ENCODE data around the gene IKZF1.

Gene IKZF1

DNA sequence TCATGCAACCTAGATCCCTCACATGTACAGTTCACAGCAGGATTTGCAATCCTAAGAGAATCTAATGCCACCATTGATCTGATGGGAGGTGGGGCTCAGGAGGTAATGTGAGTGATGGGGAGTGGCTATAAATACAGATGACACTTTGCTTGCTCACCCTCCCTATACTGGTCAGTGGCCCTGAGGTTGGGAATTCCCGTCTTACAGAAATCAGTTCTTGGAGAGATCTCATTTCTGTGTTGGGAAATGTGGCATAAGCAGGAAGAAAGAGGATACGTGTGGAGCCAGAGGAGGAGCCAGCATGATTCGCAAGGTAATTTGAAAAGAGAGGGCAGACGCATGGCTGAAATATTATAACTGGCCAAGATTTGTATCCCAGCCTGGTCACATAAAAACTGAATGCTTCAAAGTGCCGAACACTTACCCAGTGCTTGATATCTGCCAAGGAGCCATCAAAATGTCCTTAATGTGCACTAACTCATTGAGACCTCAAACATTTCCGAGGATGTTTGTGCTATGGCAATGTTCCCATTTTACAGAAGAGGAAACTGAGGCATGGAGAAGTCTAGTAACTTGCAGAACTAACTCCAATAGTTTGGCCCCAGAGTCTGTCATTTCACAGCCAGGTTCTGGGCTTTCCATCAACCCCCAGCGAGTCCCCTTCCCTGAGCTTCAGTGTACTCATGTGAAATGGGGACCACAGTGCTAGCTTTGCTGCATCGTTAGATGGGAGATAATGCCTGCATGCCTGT, 5.5 kb upstream of the IKZF1 start:
- H3K9me3 ChIP-seq (ENCODE audit: control insufficient read depth, low read length): no peaks in the 10 kb centered on the region
- no peaks in the 10 kb centered on the region for H3K36me3 ChIP-seq (ENCODE audit: control insufficient read depth, insufficient read depth, low read length)
- DNase-seq: no peak
- H3K4me3 ChIP-seq (ENCODE audit: insufficient read depth, low read depth, low read length, poor library complexity, severe bottlenecking): no peak overlapping the region
- peaks cover 19% of the 10 kb centered on the region for H3K4me1 ChIP-seq (ENCODE audit: control insufficient read depth, insufficient read depth, low read length, poor library complexity, severe bottlenecking)
- H3K27ac ChIP-seq (ENCODE audit: insufficient read depth, low read length, poor library complexity, severe bottlenecking): no peak overlapping the region
- no peaks in the 10 kb centered on the region for H3K27me3 ChIP-seq (replicated peaks; ENCODE audit: control insufficient read depth, insufficient read depth, low read length, poor library complexity, severe bottlenecking)

DNA sequence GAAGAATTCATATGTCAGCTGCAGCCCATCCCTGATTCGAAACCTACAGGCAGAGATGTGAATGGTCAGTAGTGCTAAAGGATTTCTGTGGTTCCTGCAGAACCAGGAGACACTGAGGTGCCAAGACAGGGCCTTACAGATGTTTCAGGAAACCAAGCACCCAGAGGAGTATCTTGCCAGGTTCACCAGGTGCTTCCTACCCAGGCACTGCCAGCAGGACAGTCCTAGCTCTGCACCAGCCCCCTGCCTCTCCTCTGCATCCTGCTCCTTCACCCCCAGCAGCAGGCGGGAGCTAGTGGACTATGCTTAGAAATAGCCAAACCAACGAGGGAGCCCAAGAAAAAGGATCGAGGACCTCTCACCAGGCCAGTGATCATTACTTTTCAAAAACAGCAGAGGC, 4.2 kb upstream of the IKZF1 start:
- peaks cover 2% of the 10 kb centered on the region for H3K36me3 ChIP-seq (ENCODE audit: control insufficient read depth, insufficient read depth, low read length)
- H3K4me1 ChIP-seq (ENCODE audit: control insufficient read depth, insufficient read depth, low read length, poor library complexity, severe bottlenecking): peaks cover 19% of the 10 kb centered on the region
- no peak overlapping the region for H3K4me3 ChIP-seq (ENCODE audit: insufficient read depth, low read depth, low read length, poor library complexity, severe bottlenecking)
- H3K27me3 ChIP-seq (replicated peaks; ENCODE audit: control insufficient read depth, insufficient read depth, low read length, poor library complexity, severe bottlenecking): no peaks in the 10 kb centered on the region
- H3K9me3 ChIP-seq (ENCODE audit: control insufficient read depth, low read length): no peaks in the 10 kb centered on the region
- no peak overlapping the region for H3K27ac ChIP-seq (ENCODE audit: insufficient read depth, low read length, poor library complexity, severe bottlenecking)
- no peak for DNase-seq

GRCh38 chr7:50302486-50303334, 1.8 kb upstream of the IKZF1 start:
- Histone ChIP-seq H3K27ac (ENCODE audit: insufficient read depth, low read length, poor library complexity, severe bottlenecking) (peak overlapping the region; percentile 64), H3K4me3 (ENCODE audit: insufficient read depth, low read depth, low read length, poor library complexity, severe bottlenecking) (peak overlapping the region; percentile 59), H3K27me3 (replicated peaks; ENCODE audit: control insufficient read depth, insufficient read depth, low read length, poor library complexity, severe bottlenecking) (no peaks in the 10 kb centered on the region), H3K36me3 (ENCODE audit: control insufficient read depth, insufficient read depth, low read length) (peaks cover 4% of the 10 kb centered on the region), H3K9me3 (ENCODE audit: control insufficient read depth, low read length) (no peaks in the 10 kb centered on the region), H3K4me1 (ENCODE audit: control insufficient read depth, insufficient read depth, low read length, poor library complexity, severe bottlenecking) (peaks cover 19% of the 10 kb centered on the region)
- no peak for DNase-seq

DNA sequence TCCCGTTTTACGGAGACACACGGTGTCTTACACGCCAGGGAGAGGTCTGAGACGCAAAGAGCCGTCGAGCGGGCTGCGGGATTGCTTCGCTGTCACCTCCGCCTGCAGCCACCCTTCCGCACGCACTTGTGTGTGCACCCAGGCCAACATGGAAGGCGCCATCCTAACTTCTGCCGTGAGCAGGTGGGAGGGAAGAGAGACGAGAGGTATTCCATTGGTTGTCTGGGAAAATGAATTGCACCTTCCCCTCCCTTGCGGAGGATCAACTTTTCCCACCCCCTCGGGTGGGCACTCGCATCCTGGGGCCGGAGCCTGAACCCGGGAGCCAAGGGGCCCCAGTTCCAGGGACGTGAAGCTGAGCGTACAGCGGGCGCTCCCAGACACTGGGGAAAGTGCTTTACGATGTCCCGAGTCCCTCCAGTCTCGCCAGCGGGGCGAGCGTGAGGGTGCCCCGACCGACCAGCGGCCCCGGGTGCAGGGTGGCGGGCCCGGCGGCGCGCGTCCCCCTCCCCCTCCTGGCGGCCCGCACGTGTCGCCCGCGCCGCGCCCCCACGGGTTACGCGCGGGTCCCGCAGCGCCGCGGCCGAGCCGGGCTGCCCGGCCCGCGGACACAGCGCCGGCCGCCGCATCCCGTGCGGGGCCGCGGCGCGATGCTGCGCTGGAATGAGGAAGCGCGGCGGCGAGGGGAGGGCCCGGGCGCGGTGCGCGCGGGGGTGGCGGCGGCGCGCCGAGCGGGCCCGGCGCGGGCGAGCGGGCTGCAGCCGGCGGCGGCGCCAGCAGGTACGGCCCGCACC, 984 bp upstream of the IKZF1 start:
- H3K36me3 ChIP-seq (ENCODE audit: control insufficient read depth, insufficient read depth, low read length): peaks cover 4% of the 10 kb centered on the region
- peaks cover 26% of the 10 kb centered on the region for H3K4me1 ChIP-seq (ENCODE audit: control insufficient read depth, insufficient read depth, low read length, poor library complexity, severe bottlenecking)
- H3K4me3 ChIP-seq (ENCODE audit: insufficient read depth, low read depth, low read length, poor library complexity, severe bottlenecking): peak overlapping the region; percentile 79
- DNase-seq: no peak
- peak overlapping the region; percentile 86 for H3K27ac ChIP-seq (ENCODE audit: insufficient read depth, low read length, poor library complexity, severe bottlenecking)
- H3K9me3 ChIP-seq (ENCODE audit: control insufficient read depth, low read length): no peaks in the 10 kb centered on the region
- H3K27me3 ChIP-seq (replicated peaks; ENCODE audit: control insufficient read depth, insufficient read depth, low read length, poor library complexity, severe bottlenecking): no peaks in the 10 kb centered on the region

DNA sequence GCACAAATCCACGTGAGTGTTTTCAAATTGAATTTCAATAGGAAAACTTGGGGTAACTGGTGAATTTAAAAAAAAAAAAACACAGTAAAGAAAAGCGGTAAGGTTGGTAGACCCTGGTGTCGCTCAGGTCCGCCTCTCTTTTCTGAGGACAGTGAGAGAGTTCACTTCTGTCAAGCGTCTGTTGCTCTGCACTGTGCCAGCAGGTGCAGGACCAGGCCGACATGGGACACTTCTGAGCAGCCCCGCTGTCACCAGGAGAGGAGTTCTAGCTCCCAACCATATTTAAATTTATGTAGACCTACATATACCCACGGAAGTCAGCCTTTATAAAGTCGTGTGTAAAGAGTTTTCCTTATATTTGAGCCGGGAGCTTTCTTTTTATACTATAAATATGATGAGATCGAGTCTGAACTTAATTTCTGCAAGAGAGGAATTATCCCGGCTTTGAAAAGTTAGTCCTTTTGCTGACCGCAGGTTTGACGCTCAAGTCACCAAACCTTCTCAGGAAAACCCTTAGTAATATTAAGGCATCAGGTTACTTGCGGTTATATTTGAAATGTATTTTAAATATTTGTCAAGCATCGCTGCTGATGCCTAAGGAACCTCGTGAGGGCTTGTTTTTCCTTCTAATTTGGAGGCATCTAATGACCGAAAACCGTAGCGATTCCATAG, 531 bp downstream of the IKZF1 start:
- peak; percentile 38 to 43 (median 41) for DNase-seq
- peak overlapping the region; percentile 86 for H3K27ac ChIP-seq (ENCODE audit: insufficient read depth, low read length, poor library complexity, severe bottlenecking)
- no peaks in the 10 kb centered on the region for H3K9me3 ChIP-seq (ENCODE audit: control insufficient read depth, low read length)
- no peaks in the 10 kb centered on the region for H3K27me3 ChIP-seq (replicated peaks; ENCODE audit: control insufficient read depth, insufficient read depth, low read length, poor library complexity, severe bottlenecking)
- peaks cover 26% of the 10 kb centered on the region for H3K4me1 ChIP-seq (ENCODE audit: control insufficient read depth, insufficient read depth, low read length, poor library complexity, severe bottlenecking)
- peak overlapping the region; percentile 79 for H3K4me3 ChIP-seq (ENCODE audit: insufficient read depth, low read depth, low read length, poor library complexity, severe bottlenecking)
- H3K36me3 ChIP-seq (ENCODE audit: control insufficient read depth, insufficient read depth, low read length): peaks cover 4% of the 10 kb centered on the region

DNA sequence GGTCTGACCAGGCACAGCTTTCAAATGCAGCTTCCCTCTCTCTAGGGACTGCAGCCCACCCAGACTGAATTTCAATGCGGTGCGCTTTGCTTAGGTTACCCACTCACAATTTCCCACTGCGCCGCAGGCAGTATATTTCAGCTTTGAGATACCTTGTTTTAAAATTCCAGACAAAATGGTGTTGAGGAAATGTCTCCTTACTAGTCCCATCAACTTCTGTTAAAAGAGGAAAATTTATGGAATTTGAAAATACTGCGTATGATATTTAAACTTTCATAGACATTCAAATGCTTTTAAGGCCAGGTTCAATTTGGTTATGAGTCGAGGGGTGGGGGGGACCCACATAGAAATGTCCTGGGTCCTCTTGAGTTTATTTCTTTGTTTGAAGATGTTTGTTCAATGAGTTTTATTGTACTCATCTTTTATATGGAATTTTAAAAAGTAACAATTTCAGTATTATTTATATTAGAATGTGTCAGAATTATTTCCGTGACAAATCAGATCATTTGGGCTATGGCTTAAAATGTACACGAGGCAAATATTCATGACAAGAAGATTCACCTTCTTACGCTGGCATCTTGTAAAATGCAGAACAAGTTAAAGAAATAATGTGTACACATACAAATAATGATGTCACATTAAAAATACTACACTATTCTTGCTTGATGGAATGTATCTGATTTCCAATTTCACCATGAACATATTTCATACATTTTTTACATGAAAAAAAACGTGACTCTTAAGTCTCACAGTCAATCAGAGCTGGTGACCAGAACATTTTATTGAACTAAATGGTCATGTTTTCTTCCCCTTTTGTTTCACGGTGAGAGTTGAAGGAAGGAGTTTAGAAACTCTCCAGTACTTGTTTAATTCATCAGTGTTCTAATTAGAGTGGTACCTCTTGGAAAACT, 1.3 kb downstream of the IKZF1 start:
- peak overlapping the region; percentile 79 for H3K4me3 ChIP-seq (ENCODE audit: insufficient read depth, low read depth, low read length, poor library complexity, severe bottlenecking)
- peak overlapping the region; percentile 86 for H3K27ac ChIP-seq (ENCODE audit: insufficient read depth, low read length, poor library complexity, severe bottlenecking)
- H3K9me3 ChIP-seq (ENCODE audit: control insufficient read depth, low read length): no peaks in the 10 kb centered on the region
- no peak for DNase-seq
- peaks cover 24% of the 10 kb centered on the region for H3K4me1 ChIP-seq (ENCODE audit: control insufficient read depth, insufficient read depth, low read length, poor library complexity, severe bottlenecking)
- no peaks in the 10 kb centered on the region for H3K27me3 ChIP-seq (replicated peaks; ENCODE audit: control insufficient read depth, insufficient read depth, low read length, poor library complexity, severe bottlenecking)
- peaks cover 4% of the 10 kb centered on the region for H3K36me3 ChIP-seq (ENCODE audit: control insufficient read depth, insufficient read depth, low read length)

GRCh38 chr7:50306494-50307367, 2.2 kb downstream of the IKZF1 start:
- peak overlapping the region; percentile 79 for H3K4me3 ChIP-seq (ENCODE audit: insufficient read depth, low read depth, low read length, poor library complexity, severe bottlenecking)
- peaks cover 26% of the 10 kb centered on the region for H3K4me1 ChIP-seq (ENCODE audit: control insufficient read depth, insufficient read depth, low read length, poor library complexity, severe bottlenecking)
- H3K9me3 ChIP-seq (ENCODE audit: control insufficient read depth, low read length): no peaks in the 10 kb centered on the region
- H3K27ac ChIP-seq (ENCODE audit: insufficient read depth, low read length, poor library complexity, severe bottlenecking): peak overlapping the region; percentile 86
- no peak for DNase-seq
- no peaks in the 10 kb centered on the region for H3K27me3 ChIP-seq (replicated peaks; ENCODE audit: control insufficient read depth, insufficient read depth, low read length, poor library complexity, severe bottlenecking)
- H3K36me3 ChIP-seq (ENCODE audit: control insufficient read depth, insufficient read depth, low read length): peaks cover 4% of the 10 kb centered on the region

- Histone ChIP-seq H3K27ac (ENCODE audit: insufficient read depth, low read length, poor library complexity, severe bottlenecking) (peak overlapping the region; percentile 86), H3K9me3 (ENCODE audit: control insufficient read depth, low read length) (no peaks in the 10 kb centered on the region), H3K4me1 (ENCODE audit: control insufficient read depth, insufficient read depth, low read length, poor library complexity, severe bottlenecking) (peaks cover 30% of the 10 kb centered on the region), H3K27me3 (replicated peaks; ENCODE audit: control insufficient read depth, insufficient read depth, low read length, poor library complexity, severe bottlenecking) (no peaks in the 10 kb centered on the region), H3K4me3 (ENCODE audit: insufficient read depth, low read depth, low read length, poor library complexity, severe bottlenecking) (peak overlapping the region; percentile 79), H3K36me3 (ENCODE audit: control insufficient read depth, insufficient read depth, low read length) (peaks cover 4% of the 10 kb centered on the region)
- DNase-seq: peak in 2 of 3 donors; percentile 42 to 44
Observed at GRCh38 chr7:50307368-50308032, 3.0 kb downstream of the IKZF1 start.

Measured in effector memory CD4-positive, alpha-beta T cell (primary cell).